GM12875 (cell line): ENCODE data around the gene SSNA1.

Experiments used
- H3K4me3 ChIP-seq: one replicate; pipeline ENCODE4 v1.5.1; 2011; ENCODE audit warnings: low read depth, low read length, control low read depth
- TF ChIP-seq, protein P1 (sequence below): IDR thresholded peaks from 2 replicates; pipeline ENCODE4 v1.5.1; 2011; ENCODE audit warnings: low read depth, mild to moderate bottlenecking, control low read depth, inconsistent platforms, low read length, moderate library complexity, borderline replicate concordance; ENCODE audit not compliant: insufficient read depth

Gene SSNA1

DNA sequence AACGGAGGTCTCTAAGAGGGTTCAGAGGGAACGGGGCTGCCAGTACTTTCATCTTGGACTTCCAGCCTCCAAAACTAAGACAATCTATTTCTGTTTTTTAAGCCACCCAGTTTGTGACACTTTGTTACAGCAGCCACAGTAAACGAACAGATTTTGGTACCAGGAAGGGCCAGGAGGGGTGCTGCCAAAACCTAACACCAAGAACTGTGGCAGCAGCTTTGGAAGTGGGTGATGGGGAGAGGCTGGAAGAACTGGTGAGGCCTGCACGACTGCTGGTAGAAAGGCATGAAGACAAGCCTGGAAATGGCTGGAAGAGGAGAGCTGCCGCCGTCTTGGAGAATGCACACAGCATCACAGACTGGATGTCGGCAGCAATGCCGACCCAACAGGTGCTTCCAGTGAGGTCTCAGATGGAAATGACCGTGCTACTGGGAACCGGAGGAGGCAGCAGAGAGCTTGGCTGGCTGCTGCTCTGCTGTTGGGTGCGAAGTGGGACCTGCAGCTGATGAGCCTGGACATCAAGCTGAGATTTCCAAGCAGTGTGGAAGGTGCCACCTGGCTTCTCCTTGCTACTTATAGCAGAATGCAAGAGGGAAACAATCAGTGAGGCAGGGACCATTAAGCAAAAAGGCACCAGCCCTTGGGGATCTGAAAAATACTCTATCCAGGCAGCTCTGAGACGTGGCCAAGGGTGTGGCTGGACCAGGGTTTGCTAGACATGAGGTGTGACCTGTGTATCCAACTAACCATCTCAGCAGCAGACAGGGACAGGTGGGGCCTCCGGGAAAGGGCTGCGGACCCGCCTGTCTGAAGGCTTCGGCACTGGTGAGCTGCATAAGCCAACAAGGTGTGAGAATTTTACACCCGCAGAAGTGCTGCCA is 11.9 kb upstream of the SSNA1 start:
- TF ChIP-seq, protein P1, sequence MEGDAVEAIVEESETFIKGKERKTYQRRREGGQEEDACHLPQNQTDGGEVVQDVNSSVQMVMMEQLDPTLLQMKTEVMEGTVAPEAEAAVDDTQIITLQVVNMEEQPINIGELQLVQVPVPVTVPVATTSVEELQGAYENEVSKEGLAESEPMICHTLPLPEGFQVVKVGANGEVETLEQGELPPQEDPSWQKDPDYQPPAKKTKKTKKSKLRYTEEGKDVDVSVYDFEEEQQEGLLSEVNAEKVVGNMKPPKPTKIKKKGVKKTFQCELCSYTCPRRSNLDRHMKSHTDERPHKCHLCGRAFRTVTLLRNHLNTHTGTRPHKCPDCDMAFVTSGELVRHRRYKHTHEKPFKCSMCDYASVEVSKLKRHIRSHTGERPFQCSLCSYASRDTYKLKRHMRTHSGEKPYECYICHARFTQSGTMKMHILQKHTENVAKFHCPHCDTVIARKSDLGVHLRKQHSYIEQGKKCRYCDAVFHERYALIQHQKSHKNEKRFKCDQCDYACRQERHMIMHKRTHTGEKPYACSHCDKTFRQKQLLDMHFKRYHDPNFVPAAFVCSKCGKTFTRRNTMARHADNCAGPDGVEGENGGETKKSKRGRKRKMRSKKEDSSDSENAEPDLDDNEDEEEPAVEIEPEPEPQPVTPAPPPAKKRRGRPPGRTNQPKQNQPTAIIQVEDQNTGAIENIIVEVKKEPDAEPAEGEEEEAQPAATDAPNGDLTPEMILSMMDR = peak; percentile 58
- no peak overlapping the region for H3K4me3 ChIP-seq

DNA sequence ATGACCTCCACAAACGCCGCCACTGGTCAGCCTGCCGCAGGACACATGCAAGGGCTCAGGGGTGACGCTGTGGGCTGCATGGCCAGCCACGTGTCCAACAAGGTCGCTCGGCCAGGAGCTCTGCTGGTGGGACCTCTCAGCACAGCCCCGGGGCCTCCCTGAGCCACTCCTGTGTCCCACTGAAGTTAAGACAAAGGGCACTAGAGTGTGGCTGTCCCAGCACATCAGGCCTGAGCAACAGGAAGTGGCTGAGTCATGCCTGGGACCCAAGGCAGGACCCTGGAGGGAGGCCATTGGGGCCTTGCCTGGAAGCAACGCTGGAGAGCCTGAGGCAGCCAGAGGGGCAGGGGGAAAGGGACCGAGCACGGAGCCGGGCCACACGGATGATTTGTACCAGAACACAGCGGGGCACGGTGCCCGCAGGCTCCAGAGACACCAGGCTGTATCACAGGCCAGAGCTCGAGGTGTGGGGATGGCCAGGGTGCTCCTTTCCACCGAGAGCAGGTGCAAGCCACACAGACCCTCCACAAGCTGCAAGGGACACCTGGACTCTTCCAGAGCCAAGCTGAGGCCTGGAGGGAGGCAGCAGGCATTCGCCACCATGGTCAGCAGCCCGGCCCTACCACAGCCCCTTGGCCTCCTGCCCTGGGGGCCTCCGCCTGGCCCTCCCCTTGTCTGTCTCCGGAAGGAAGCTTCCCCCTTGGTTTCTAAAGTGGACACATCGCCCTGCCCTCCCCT is 10.1 kb upstream of the SSNA1 start:
- TF ChIP-seq, protein P1 = no peak
- H3K4me3 ChIP-seq = no peak overlapping the region

DNA sequence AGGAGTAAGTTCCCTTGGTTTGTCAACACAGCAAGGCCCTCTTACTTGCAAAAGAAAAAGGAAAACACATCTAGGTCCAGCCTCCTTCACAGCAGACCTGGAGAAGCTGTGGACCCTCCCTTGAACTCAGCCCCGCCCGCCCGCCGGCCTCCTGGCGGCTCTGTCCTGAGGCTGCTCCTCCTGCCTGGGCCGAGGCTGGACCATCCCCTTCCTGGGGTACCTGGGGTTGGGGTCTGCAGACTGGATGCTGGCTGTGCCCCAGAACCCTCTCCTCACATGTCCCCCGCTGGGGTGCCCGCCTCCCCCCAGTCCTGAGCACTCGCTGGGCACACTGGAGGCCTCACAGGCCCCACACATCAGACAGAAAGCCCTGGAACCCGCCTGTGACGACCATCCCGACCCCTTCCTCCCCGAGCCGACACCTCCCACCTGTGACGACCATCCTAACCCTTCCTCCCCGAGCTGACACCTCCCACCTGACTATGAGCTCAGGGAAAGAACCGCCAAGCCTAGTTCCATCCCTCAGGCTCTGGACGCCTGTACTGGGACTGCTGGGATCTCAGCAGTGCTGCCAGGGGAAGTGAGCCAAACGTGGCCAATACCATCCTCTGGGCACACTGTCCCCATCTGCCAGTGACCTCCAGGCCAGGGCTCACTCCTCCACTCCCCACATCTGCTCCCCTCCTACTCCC is 9.4 kb upstream of the SSNA1 start:
- H3K4me3 ChIP-seq = no peak overlapping the region
- TF ChIP-seq, protein P1 = no peak

DNA sequence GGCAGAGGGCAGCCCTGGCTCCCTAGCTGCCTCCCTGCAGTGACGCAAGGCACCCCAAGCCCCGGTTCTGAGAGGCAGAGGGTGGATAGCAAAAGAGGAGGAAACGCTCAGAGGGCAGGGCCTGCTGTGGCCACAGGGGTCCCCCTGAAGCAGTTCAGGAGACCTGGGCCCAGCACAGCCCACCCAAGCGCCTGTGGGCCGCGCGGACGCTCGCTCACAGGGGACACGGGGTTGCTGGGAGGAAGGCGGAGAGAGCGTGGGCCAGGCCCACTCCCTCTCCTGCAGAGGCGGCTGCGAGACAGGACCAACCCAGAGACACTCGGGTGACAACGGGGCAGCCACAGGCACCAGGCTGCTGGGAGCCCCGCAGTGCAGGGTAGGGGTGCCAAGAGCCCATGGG is 8.7 kb upstream of the SSNA1 start:
- H3K4me3 ChIP-seq = no peak overlapping the region
- TF ChIP-seq, protein P1 = no peak

DNA sequence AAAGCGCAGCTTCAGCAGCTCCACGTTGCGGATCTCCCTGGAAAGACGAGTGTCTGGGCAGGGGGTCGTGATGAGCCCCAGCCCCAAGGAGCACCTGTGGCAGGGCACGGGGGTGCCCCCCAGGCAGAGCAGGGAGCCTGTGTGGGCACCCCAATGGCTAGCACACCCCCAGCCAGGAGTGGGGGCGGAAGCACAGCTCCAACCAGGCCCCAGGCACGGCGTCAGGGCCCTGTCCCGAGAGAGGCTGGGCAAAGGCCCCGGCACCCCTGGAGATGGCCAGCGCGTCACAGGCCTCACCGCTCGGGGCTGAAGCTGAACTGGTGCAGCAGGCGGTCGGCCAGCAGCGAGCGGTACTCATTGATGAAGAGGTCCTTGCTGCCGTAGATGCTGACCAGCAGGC is 8.0 kb upstream of the SSNA1 start:
- TF ChIP-seq, protein P1 = no peak
- no peak overlapping the region for H3K4me3 ChIP-seq

DNA sequence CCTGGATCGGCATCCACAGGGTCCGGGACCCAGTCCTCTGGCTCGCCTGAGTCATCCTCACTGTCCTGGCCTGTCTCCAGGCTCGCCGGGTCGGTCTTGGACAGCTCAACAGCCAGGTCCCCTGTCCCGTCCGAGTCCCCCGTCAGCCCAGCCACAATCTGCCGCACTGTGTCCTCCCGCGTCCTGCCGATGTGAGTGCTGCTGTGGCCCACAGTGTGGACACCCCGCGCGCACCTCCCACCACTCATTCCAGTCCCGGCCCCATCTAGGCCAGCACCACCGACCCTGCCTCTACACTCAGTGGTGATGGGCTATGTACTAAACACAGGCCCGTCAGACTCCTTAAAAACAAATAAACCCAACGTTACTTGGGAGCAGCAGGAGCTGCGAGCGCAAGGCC is 6.8 kb upstream of the SSNA1 start:
- TF ChIP-seq, protein P1 = no peak
- H3K4me3 ChIP-seq = no peak overlapping the region

DNA sequence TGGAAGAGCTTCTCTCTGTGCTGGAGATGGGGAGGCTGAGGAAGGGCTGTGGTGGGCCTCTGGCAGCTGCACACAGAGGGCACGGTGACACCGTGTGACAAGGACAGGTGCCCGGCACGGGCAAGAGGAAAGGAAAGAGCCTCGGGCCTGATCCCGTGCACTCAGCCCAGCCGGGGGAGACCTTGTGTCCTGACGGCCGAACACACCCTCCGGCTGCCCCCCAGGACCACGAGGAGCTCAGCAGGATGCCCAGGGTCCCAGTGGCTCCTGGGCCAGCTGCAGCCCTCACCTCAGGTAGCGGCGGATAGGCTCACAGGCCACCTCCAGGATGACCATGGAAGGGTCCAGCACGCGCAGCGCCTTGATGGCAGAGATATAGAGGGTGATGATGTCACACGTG is 5.6 kb upstream of the SSNA1 start:
- no peak overlapping the region for H3K4me3 ChIP-seq
- TF ChIP-seq, protein P1 = no peak
